GM12878 (cell line): ENCODE data around the gene DOK4. TPM values are rescaled to one million over a fixed set of nuclear protein-coding genes. Genes with fewer than 3 reads are reported as not detected.

Source experiments
- ATAC-seq: fragments of 200-7000 bp; cut with Tn5 transposase; 3 replicates; pipeline ENCODE4 v1.9.1; 2020; ENCODE audit warnings: mild to moderate bottlenecking, moderate library complexity
- BruUV-seq: library from RNA; stranded (reverse); fragments of 400-500 nt; replicated peaks from 2 replicates; lab custom pipeline; 2021; lab: Mats Ljungman, UMichigan
- CTCF ChIA-PET: fragments of 300-600 bp; sonication (Branson Sonifier 250); formaldehyde crosslinking; extraction: SDS; loops from one replicate; lab custom pipeline; 2021; ENCODE audit warnings: inconsistent platforms; lab: Yijun Ruan, JAX
- POLR2A ChIA-PET: fragments of 350-600 bp; formaldehyde crosslinking; extraction: SDS; loops from one replicate; lab custom pipeline; 2021; ENCODE audit warnings: inconsistent platforms; lab: Charles Lee
- RAD21 ChIA-PET: fragments of 300-600 bp; sonication (Branson Sonifier 250); formaldehyde crosslinking; loops from one replicate; lab custom pipeline; 2023; ENCODE audit warnings: antibody characterized with exemption; ENCODE audit not compliant: unreplicated experiment; lab: Charles Lee
- SMC1A ChIA-PET: fragments of 300-600 bp; sonication (Branson Sonifier 250); formaldehyde crosslinking; loops from one replicate; lab custom pipeline; 2023; ENCODE audit not compliant: unreplicated experiment, uncharacterized antibody; lab: Charles Lee
- DNase-seq: peaks from one replicate; pipeline ENCODE4 v3.0.0-alpha.2; 2011; ENCODE audit warnings: low read depth, low spot score
- FAIRE-seq: peaks from 3 replicates; lab custom pipeline; 2011; peaks lifted over from hg19 to GRCh38; lab: Jason Lieb, UNC
- H2AFZ ChIP-seq: 2 replicates; pipeline ENCODE4 v1.6.0; 2011; ENCODE audit warnings: low read depth, low read length, control low read depth; ENCODE audit not compliant: control insufficient read depth
- H3K27ac ChIP-seq: 2 replicates; pipeline ENCODE4 v1.5.1; 2011; ENCODE audit warnings: control low read depth; ENCODE audit not compliant: control insufficient read depth, insufficient read depth
- H3K27me3 ChIP-seq, 2 experiments: replicated peaks in 1 of 2; 2 replicates each; pipeline versions ENCODE4 v1.6.0 to v1.6.1; 2011; ENCODE audit warnings: low read length in 1 of 2; ENCODE audit not compliant: control insufficient read depth in 2 of 2, insufficient read depth in 2 of 2
- H3K36me3 ChIP-seq, 2 experiments: 2 replicates each; pipeline ENCODE4 v1.5.1; 2011; ENCODE audit warnings: low read length in 1 of 2; ENCODE audit not compliant: control insufficient read depth in 2 of 2, insufficient read depth in 2 of 2
- H3K4me1 ChIP-seq: 2 replicates; pipeline ENCODE4 v1.6.1; 2011; ENCODE audit warnings: mild to moderate bottlenecking, low read length, moderate library complexity, mixed read lengths; ENCODE audit not compliant: control insufficient read depth, insufficient read depth
- H3K4me2 ChIP-seq: 2 replicates; pipeline ENCODE4 v1.6.0; 2011; ENCODE audit warnings: control low read depth; ENCODE audit not compliant: control insufficient read depth, insufficient read depth
- H3K4me3 ChIP-seq: fragments of 200-600 bp; sonication (generic); 2 replicates; pipeline ENCODE4 v1.5.1; 2016
- H3K79me2 ChIP-seq: 2 replicates; pipeline ENCODE4 v1.6.0; 2011; ENCODE audit warnings: low read length; ENCODE audit not compliant: control insufficient read depth, insufficient read depth
- H3K9ac ChIP-seq: 2 replicates; pipeline ENCODE4 v1.8.0; 2011; ENCODE audit warnings: low read length, control low read depth, mixed read lengths; ENCODE audit not compliant: control insufficient read depth, insufficient read depth
- H3K9me3 ChIP-seq: replicated peaks from 3 replicates; pipeline ENCODE4 v1.5.1; 2011; ENCODE audit warnings: mild to moderate bottlenecking, low read length; ENCODE audit not compliant: control insufficient read depth, insufficient read depth
- H4K20me1 ChIP-seq: 2 replicates; pipeline ENCODE4 v1.6.0; 2011; ENCODE audit not compliant: control insufficient read depth, insufficient read depth
- JUND ChIP-seq: IDR thresholded peaks from 2 replicates; pipeline ENCODE4 v1.6.1; 2012; ENCODE audit warnings: low read depth, mild to moderate bottlenecking, low read length, improper control_type of control experiment, moderate library complexity
- TBL1XR1 ChIP-seq: IDR thresholded peaks from 2 replicates; pipeline ENCODE4 v1.6.1; 2012; ENCODE audit warnings: low read depth, low read length, improper control_type of control experiment
- ZNF274 ChIP-seq: IDR thresholded peaks from one replicate; pipeline ENCODE4 v1.8.0; 2011; ENCODE audit not compliant: insufficient read length, insufficient read depth
- ZNF592 ChIP-seq: fragments of 450-650 bp; IDR thresholded peaks from 2 replicates; pipeline ENCODE4 v1.6.1; 2017; ENCODE audit warnings: mild to moderate bottlenecking, moderate library complexity
- WGBS: methylation state at CpG from one replicate; pipeline ENCODE4 v1.1.6; 2016; ENCODE audit warnings: low lambda C conversion rate; ENCODE audit not compliant: insufficient replicate concordance, insufficient coverage; ENCODE audit errors: missing lambda C conversion rate; 5-methylcytosine and 5-hydroxymethylcytosine counted together
- in situ Hi-C: fragments of 300-500 bp; cut with MboI; formaldehyde crosslinking; loops from 9 replicates; pipeline ENCODE4 v1.14.3; 2018; ENCODE audit warnings: mixed read lengths
- intact Hi-C: fragments of 100-400 bp; cut with micrococcal nuclease; formaldehyde crosslinking; loops from one replicate; pipeline ENCODE4 v1.14.2; 2022; ENCODE audit not compliant: unreplicated experiment
- polyA plus RNA-seq, 11 experiments: library from polyadenylated mRNA; depleted of rRNA in 4 of 11; unstranded in 6 of 11; stranded (reverse) in 5 of 11; fragments of >200 nt; fragmentation: Nextera tagmentation in 4 of 11; fragmentation: Illumina TruSeq in 1 of 11; extraction: Ambion mirVana in 4 of 11; extraction: Trizol in 1 of 11; gene quantifications; 1 replicate in 1 of 11; 2 replicates in 10 of 11; pipeline versions ENCODE4 v1.2.1 to v1.2.3, GENCODE V29; 2011 to 2016; ENCODE audit warnings: inconsistent platforms in 2 of 11, missing spikeins in 2 of 11, low read depth in 1 of 11
- total RNA-seq, 4 experiments: library from RNA; depleted of rRNA in 3 of 4; stranded (reverse); fragments of >200 nt in 3 of 4; fragmentation: Illumina TruSeq in 1 of 4; extraction: Trizol in 1 of 4; gene quantifications; 2 replicates each; pipeline versions ENCODE4 v1.2.1 to v1.2.3, GENCODE V29; 2013 to 2021

Gene DOK4
- total and polyA plus RNA-seq, 10 of the 15 experiments (the other 5 are each of a cell fraction or from before 2014, with no cell fraction given) = 0.20 to 7.0 (median 2.4) TPM; not detected in 1

GRCh38 chr16:57507136-57508034 is 21.1 kb upstream of the DOK4 start (continued):
- TF ChIP-seq ZNF274 (no peak), TBL1XR1 (no peak)

GRCh38 chr16:57505169-57505568 is 18.9 kb upstream of the DOK4 start:
- no TSS peak for BruUV-seq
- DNase-seq = no peak
- intact Hi-C loops (no loop called here), in situ Hi-C loops (no loop called here)
- RAD21 ChIA-PET = interaction anchor here (1.1 kb wide), 1 partner anchor 23 kb away, joined by 3 read pairs; no protein-coding TSS in a partner anchor
- H3K9ac ChIP-seq = no peak overlapping the region
- no peak for ATAC-seq
- H3K27ac ChIP-seq = no peak overlapping the region
- no peaks in the 10 kb centered on the region; a peak in 1 of 4 replicates for H3K36me3 ChIP-seq
- POLR2A ChIA-PET = no interaction called here
- no peaks in the 10 kb centered on the region for H3K9me3 ChIP-seq
- CTCF ChIA-PET = interaction anchor here (1.5 kb wide), 1 partner anchor 15 kb away, joined by 5 read pairs; no protein-coding TSS in a partner anchor
- no peak for FAIRE-seq
- no peak overlapping the region for H2AFZ ChIP-seq
- no peaks in the 10 kb centered on the region for H3K79me2 ChIP-seq
- SMC1A ChIA-PET = interaction anchor here (1.1 kb wide), 1 partner anchor 17 kb away, joined by 3 read pairs; no protein-coding TSS in a partner anchor
- TF ChIP-seq ZNF592 (no peak), JUND (no peak)
- H4K20me1 ChIP-seq = no peaks in the 10 kb centered on the region
- H3K4me3 ChIP-seq = no peak overlapping the region
- H3K4me1 ChIP-seq = no peaks in the 10 kb centered on the region
- no peak overlapping the region for H3K4me2 ChIP-seq
- 20% methylated on average over 6 of the region's 6 CpGs for WGBS
- H3K27me3 ChIP-seq = no peaks in the 10 kb centered on the region; a peak in 2 of 4 replicates
